Subcutaneous adipose tissue (tissue), 4 donors: ENCODE data around the gene SND1. TPM values are rescaled to one million over a fixed set of nuclear protein-coding genes. Genes with fewer than 3 reads are reported as not detected.

ENCODE experiments used
- total RNA-seq, 4 donors: library from RNA; depleted of rRNA; stranded (reverse); fragments of >200 nt; gene quantifications; one replicate each; pipeline ENCODE4 v1.1.0, GENCODE V29; 2016
- TF ChIP-seq, protein P1 (sequence below): fragments of 450-650 bp; IDR thresholded peaks from one replicate; pipeline ENCODE4 v1.5.1; 2016; ENCODE audit warnings: low read depth, mild to moderate bottlenecking, control low read depth, antibody characterized with exemption, moderate library complexity

Gene SND1
- total RNA-seq, 4 donors from 2014 or later = 73.9 to 98.3 (median 88.9) TPM

DNA sequence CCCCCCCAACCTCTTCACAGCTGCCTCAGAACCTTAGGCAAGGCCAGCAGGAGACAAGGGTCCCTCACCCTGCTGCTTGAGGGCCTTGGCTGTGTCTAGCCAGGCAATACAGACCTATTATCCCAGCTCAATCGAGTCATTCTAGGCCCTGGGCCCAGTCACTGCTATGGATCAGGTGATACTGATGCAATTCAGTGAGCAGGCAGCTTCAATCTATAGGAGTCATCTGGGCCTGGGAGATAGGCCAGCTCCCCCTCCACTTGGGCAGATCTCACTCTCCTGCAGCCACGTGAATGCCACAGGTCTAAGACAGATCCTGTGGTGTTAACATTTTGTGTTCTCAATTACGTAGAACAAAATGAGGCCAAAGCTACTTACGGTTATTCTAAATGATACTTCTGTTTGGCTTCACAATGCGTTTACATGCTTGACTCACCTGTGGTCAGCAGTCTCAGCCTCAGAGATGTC lies 447.2 kb downstream of the SND1 start:
- TF ChIP-seq, protein P1, sequence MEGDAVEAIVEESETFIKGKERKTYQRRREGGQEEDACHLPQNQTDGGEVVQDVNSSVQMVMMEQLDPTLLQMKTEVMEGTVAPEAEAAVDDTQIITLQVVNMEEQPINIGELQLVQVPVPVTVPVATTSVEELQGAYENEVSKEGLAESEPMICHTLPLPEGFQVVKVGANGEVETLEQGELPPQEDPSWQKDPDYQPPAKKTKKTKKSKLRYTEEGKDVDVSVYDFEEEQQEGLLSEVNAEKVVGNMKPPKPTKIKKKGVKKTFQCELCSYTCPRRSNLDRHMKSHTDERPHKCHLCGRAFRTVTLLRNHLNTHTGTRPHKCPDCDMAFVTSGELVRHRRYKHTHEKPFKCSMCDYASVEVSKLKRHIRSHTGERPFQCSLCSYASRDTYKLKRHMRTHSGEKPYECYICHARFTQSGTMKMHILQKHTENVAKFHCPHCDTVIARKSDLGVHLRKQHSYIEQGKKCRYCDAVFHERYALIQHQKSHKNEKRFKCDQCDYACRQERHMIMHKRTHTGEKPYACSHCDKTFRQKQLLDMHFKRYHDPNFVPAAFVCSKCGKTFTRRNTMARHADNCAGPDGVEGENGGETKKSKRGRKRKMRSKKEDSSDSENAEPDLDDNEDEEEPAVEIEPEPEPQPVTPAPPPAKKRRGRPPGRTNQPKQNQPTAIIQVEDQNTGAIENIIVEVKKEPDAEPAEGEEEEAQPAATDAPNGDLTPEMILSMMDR = no peak

DNA sequence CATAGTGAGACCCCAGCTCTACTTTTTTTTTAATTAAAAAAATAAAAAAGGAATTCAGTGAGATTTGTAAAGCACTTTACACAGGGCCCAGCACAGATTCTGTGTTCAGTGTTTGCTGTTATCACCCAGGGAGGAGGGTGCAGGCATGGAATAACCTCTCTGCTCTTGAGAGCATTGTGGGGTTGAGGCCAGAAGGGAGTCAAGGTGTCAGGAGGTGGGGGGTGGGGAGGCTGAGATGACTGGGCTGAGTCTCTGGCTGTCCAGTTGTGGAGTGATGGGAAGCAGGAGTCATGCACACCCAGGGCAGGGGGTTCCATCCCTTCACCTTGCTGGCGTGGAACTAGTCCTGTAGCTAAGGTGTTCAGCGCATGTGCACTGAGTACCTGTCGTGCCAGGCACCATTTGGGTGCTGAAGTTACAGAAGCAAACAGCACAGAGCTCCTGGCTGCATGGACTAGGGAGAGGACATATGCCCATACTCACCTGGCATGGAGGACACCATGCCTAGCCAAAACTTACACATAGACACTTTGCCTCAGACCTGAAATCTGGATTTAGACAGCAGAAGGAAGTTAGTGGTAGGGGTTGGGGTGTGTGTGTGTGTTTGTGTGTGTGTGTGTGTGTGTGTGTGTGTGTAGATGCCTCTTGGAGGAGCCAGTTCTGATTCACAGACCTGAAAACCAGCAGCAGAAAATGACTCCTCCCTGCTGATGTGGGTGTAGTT lies 448.4 kb downstream of the SND1 start:
- TF ChIP-seq, protein P1 = no peak

DNA sequence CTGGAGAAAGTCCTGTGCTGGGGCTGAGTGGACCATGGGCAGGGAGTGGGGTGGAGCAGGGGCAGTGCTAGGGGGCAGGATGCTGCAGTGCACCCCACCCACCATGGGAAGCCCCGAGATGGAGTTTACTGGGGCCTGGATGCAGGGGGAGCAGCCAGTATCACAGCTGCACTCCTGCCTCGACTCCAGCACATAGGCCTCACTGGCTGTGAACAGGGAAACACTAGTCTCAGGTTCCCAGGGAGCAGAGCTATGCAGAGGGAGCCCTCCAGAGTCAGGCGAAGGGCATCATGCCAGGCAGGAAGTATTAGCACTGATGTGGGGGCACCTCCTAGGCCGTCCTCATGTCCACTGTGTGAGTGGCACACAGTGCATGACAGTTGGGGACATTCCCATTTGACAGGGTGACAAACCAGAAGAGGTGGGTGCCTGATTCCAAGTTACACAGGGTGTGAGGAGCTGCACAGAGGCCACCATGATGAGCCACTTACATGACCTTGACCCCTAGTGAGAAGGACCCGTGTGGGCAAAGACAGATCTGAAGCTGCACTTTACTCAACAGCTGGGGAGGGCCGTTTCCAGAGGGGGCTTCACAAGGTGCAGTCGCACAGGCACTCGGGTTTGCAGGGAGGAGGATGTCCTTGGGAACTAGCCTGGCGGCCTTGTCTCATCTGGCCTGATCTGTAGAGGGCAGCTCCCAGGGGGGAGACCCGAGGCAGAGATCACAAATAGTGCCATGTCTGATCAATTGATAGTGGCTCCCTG lies 449.1 kb downstream of the SND1 start:
- TF ChIP-seq, protein P1 = no peak

DNA sequence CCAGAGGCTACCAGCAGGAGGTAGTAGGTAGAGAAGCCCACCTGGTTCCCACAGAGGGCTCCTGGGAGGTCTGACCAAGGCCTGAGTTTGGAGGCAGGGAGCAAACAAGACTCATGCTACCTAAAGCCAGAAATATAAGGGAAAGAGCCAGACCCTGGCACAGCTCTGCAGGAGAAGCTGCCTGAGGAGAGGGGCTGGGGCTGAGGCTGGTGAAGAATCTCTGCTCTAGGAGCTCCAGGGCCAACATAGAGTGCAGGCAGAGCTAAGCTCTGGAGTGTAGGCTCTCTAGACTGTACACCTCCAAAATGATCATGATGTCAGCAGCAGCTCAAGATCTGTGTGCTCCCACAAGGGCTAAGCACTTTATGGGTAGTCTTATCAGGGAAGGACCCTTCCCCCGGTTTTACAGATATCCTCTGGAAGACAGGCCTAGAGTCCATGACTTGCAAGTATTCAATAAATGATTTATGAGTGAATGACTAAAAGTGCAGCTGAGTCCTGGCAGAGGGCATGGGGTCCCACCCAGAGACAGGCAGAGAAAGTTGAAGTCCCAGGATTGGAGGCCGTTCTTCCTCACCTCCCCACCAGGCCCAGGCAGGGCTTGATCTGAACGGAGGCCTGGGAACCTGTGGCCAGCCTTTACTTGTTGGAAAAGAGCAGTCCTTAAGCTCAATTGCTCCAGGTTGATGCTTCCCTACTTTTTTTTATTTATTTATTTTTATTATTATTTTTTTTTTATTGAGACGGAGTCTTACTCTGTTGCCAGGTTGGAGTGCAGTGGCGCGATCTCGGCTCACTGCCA lies 450.7 kb downstream of the SND1 start:
- TF ChIP-seq, protein P1 = no peak

DNA sequence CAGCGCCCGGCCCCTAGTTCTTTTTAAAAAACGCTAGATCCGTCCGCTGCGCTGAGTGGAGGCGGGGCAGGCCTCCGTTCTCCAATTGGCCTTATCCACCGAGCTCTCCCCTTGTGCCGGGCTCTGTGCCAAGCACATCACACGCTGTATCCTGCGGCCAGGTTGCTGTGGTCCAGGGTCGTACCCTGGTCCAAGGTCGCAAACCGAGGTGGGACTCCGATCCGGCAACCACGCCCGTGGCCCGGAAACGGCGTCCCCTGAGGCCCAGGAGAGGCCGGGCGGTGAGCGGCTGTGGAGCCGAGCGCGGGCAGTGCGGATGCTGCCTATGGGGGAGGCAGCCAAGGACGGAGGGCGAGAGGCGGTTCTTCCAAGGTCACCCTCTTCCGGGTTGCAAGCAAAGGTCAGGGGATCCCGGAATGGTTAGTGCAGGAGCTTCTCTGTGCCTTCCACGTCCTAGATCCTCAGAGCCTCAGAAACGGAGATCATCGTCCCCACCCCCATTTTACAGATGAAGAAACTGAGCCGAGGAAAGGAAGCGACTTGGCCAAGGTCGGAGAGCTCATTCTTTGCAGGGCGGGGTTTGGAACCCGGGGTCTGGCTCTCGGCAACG lies 451.6 kb downstream of the SND1 start:
- TF ChIP-seq, protein P1 = no peak

DNA sequence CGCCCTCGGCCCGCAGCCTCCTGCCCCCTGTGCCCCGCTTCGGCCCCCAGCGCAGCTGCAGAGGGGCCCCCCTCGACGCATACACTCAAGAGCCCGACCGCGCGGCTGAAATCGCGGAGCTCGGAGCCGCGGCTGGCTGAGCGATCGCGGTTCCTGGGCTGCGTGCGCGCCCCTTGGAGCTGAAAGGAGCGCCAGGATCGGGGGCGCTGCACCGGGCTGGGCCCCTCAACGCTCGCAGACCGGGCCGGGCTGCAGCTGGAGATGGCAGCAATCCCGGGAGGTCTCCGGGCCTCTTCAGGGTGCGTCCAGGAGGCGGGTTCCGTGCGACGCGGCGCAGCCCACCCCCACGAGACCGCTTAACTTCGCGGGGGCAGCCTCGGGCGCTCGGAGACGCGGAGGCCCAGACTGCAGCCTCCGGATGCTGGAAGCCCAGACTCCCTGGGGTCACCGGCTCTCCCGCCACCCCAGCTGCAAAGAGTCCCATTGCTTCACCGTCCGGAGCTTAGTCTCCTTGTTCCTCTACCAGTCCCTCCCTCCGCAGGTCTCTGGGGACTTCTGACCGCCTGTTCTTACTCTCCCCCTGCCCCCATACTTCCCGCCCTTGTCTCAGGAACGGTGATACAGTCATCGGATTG lies 452.2 kb downstream of the SND1 start:
- TF ChIP-seq, protein P1 = no peak
